Measurements from ENCODE around the gene G2E3.
"Not testable (repeated sequence)": the region's sequence is repeated elsewhere in the genome, so short reads cannot be mapped to it uniquely, and the experiment has no call there.

Gene G2E3

GRCh38 chr14:30573226-30573814, 14.4 kb downstream of the G2E3 start:
- DNase-seq (ENCODE audit: low read depth), result peak; percentile 76
- no peak overlapping the region for H3K4me3 ChIP-seq (ENCODE audit: low read length)
- no peak for TF ChIP-seq CTCF (IDR thresholded peaks at IDR 0.05; ENCODE audit: insufficient read depth, low read depth, low read length, missing control alignments)

- no peak for DNase-seq (ENCODE audit: low read depth)
- no peak overlapping the region for H3K4me3 ChIP-seq (ENCODE audit: low read length)
- TF ChIP-seq CTCF (IDR thresholded peaks at IDR 0.05; ENCODE audit: insufficient read depth, low read depth, low read length, missing control alignments), result no peak
These were observed 15.0 kb downstream of the G2E3 start for GRCh38 chr14:30573966-30574365.

- DNase-seq (ENCODE audit: low read depth), result not testable (repeated sequence)
These were observed 15.8 kb downstream of the G2E3 start for GRCh38 chr14:30574777-30575176.

DNA sequence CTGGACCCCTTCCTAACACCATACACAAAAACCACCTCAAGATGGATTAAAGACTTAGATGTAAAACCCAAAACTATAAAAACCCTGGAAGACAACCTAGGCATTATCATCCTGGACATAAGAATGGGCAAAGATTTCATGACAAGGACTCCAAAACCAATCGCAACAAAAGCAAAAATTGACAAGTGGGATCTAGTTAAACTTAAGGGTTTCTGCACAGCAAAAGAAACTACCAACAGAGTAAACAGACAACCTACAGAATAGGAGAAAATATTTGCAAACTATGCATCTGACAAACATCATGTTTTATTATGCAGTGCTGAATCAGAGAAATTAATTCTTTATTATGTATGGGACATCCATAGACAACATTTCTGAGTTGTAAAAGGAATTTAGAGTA, 17.4 kb downstream of the G2E3 start:
- DNase-seq (ENCODE audit: low read depth); H3K4me3 ChIP-seq (ENCODE audit: low read length): not testable (repeated sequence)

More at GRCh38 chr14:30574777-30575176, 15.8 kb downstream of the G2E3 start:
- not testable (repeated sequence) for H3K4me3 ChIP-seq (ENCODE audit: low read length)

DNA sequence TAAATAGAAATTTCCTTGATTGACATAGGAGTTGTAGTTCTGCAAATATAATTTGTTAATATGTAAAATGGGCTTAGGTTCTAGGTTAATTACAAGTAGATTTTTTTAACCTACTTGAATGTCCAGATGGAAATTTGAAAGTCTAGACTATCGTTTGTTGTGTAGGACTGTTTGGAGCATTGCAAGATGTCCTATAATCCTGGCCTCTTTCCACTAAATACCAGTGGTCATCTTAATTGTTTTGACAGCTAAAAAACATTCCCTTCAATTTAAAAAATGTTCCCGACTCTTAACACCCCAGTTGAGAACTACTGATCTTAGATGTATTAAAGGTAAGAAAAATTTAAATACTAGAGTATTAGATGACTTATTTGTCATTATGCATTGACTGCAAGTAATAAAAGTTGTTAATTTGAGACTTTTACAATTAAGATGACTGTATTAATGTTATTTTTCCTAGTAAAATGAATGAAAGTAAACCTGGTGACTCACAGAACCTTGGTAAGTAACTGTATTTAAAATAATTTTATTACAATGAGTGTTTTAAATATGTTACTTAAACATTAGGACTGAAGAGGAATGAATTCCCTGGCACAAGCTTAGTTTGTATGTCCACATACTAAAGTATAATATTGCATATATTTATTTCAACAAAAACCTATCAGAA, 21.8 kb downstream of the G2E3 start:
- DNase-seq (ENCODE audit: low read depth), result no peak
- no peak overlapping the region for H3K4me3 ChIP-seq (ENCODE audit: low read length)
- no peak for TF ChIP-seq CTCF (IDR thresholded peaks at IDR 0.05; ENCODE audit: insufficient read depth, low read depth, low read length, missing control alignments)

GRCh38 chr14:30581283-30581625, 22.3 kb downstream of the G2E3 start:
- no peak overlapping the region for H3K4me3 ChIP-seq (ENCODE audit: low read length)
- no peak for DNase-seq (ENCODE audit: low read depth)
- TF ChIP-seq CTCF (IDR thresholded peaks at IDR 0.05; ENCODE audit: insufficient read depth, low read depth, low read length, missing control alignments), result no peak

DNA sequence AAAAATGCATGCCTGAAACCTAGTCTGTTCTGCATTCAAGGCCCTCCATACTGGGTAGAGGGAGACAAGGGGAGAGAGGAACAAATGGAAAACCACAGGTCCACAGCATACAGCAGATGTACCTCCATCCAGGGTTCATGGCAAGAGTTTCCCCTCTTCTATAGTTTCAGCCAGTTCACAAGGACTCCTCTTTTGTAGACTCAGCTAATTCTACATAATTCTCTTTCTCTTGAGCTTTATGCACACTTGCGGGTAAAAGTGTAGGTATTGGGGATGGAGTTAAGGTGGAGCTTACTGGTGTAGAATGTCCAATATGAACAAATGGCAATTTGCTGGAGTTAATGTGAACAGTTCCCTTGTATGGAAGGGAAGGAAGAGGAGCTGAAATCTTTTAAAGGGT, 23.4 kb downstream of the G2E3 start:
- no peak for DNase-seq (ENCODE audit: low read depth)
- no peak overlapping the region for H3K4me3 ChIP-seq (ENCODE audit: low read length)
- no peak for TF ChIP-seq CTCF (IDR thresholded peaks at IDR 0.05; ENCODE audit: insufficient read depth, low read depth, low read length, missing control alignments)

DNA sequence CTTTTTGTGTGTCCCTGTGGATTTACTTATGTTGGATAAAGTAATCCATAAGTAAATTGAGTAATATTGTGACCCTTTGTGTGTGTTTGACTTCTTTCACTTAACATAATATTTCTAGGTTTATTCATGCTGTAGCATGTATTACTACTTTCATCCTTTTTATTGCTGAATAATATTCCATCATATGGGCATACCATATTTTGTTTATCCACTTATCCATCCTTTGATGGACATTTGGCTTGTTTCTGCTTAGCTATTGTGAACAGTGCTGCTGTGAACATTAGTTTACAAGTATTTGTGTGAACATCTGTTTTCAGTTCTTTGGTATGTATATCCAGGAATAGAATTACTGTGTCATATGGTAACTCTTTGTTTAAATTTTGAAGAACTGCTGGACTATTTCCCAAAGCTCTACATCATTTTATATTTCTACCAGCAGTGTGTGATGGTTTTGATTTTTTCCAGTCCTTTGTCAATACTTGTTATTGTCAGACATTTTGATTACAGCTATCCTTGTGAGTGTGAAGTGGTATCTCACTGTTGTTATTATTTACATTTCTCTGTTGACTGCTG, 25.2 kb downstream of the G2E3 start:
- H3K4me3 ChIP-seq (ENCODE audit: low read length), result no peak overlapping the region
- no peak for DNase-seq (ENCODE audit: low read depth)
- no peak for TF ChIP-seq CTCF (IDR thresholded peaks at IDR 0.05; ENCODE audit: insufficient read depth, low read depth, low read length, missing control alignments)

Measured in epithelial cell of esophagus (primary cell).